Stimulated activated CD4-positive, alpha-beta T cell treated with anti-CD3 and anti-CD28 coated beads, Interleukin-1b, Interleukin-23, amount 100 ng/mL, for 1 hour (primary cell): ENCODE results near the gene PRDM2.

ENCODE experiments used
- DNase-seq, 2 donors: peaks; one replicate each; pipeline ENCODE4 v3.0.0-alpha.2; 2020; ENCODE audit warnings: low read depth in 2 of 2

PRDM2 gene

GRCh38 chr1:13790290-13791030 lies 90.5 kb downstream of the PRDM2 start:
- no peak for DNase-seq

GRCh38 chr1:13792419-13792818 lies 92.4 kb downstream of the PRDM2 start:
- DNase-seq: no peak

- DNase-seq: no peak
Observed at GRCh38 chr1:13793088-13793730, 93.2 kb downstream of the PRDM2 start.

GRCh38 chr1:13794231-13795187 lies 94.5 kb downstream of the PRDM2 start:
- DNase-seq: no peak

- DNase-seq: no peak
Observed at GRCh38 chr1:13797397-13797796, 97.4 kb downstream of the PRDM2 start.

- DNase-seq: no peak
Observed at GRCh38 chr1:13798120-13798519, 98.1 kb downstream of the PRDM2 start.

GRCh38 chr1:13799502-13800283 lies 99.7 kb downstream of the PRDM2 start:
- DNase-seq: no peak

- DNase-seq: no peak
Observed at GRCh38 chr1:13801232-13801631, 101.2 kb downstream of the PRDM2 start.

- DNase-seq: no peak
Observed at GRCh38 chr1:13801655-13802486, 101.9 kb downstream of the PRDM2 start.

GRCh38 chr1:13802782-13803545 lies 103.0 kb downstream of the PRDM2 start:
- no peak for DNase-seq

- no peak for DNase-seq
Observed at GRCh38 chr1:13803546-13804239, 103.7 kb downstream of the PRDM2 start.

GRCh38 chr1:13804240-13804633 lies 104.2 kb downstream of the PRDM2 start:
- no peak for DNase-seq

- no peak for DNase-seq
Observed at GRCh38 chr1:13805431-13805830, 105.4 kb downstream of the PRDM2 start.

- DNase-seq: no peak
Observed at GRCh38 chr1:13806108-13806507, 106.1 kb downstream of the PRDM2 start.

GRCh38 chr1:13807209-13807608 lies 107.2 kb downstream of the PRDM2 start:
- DNase-seq: no peak

GRCh38 chr1:13808729-13809131 lies 108.7 kb downstream of the PRDM2 start:
- no peak for DNase-seq

GRCh38 chr1:13809461-13810159 lies 109.6 kb downstream of the PRDM2 start:
- DNase-seq: no peak
